SK-N-SH treated with all-trans-retinoic acid at 6 μM for 48 hours (cell line): ENCODE measurements around the gene BAG3.

Experiments used
- BACH2 ChIP-seq: fragments of 250-450 bp; sonication (Bioruptor Pico); IDR thresholded peaks from 2 replicates; pipeline ENCODE4 v1.9.0; 2021; ENCODE audit warnings: mild to moderate bottlenecking, borderline replicate concordance
- CSRNP3 ChIP-seq: fragments of 250-450 bp; sonication (Bioruptor Pico); IDR thresholded peaks from 2 replicates; pipeline ENCODE4 v1.5.1; 2021; ENCODE audit warnings: mild to moderate bottlenecking, moderate library complexity
- ESRRG ChIP-seq: fragments of 250-450 bp; sonication (Bioruptor Pico); IDR thresholded peaks from 2 replicates; pipeline ENCODE4 v1.6.1; 2021; ENCODE audit warnings: mild to moderate bottlenecking

- TF ChIP-seq ESRRG (no peak), BACH2 (no peak), CSRNP3 (CRISPR knock-in tag) (no peak)
These were observed 46.7 kb upstream of the BAG3 start for GRCh38 chr10:119604468-119604867.
